Measurements from ENCODE around the gene KCNQ1.

The KCNQ1 gene

DNA sequence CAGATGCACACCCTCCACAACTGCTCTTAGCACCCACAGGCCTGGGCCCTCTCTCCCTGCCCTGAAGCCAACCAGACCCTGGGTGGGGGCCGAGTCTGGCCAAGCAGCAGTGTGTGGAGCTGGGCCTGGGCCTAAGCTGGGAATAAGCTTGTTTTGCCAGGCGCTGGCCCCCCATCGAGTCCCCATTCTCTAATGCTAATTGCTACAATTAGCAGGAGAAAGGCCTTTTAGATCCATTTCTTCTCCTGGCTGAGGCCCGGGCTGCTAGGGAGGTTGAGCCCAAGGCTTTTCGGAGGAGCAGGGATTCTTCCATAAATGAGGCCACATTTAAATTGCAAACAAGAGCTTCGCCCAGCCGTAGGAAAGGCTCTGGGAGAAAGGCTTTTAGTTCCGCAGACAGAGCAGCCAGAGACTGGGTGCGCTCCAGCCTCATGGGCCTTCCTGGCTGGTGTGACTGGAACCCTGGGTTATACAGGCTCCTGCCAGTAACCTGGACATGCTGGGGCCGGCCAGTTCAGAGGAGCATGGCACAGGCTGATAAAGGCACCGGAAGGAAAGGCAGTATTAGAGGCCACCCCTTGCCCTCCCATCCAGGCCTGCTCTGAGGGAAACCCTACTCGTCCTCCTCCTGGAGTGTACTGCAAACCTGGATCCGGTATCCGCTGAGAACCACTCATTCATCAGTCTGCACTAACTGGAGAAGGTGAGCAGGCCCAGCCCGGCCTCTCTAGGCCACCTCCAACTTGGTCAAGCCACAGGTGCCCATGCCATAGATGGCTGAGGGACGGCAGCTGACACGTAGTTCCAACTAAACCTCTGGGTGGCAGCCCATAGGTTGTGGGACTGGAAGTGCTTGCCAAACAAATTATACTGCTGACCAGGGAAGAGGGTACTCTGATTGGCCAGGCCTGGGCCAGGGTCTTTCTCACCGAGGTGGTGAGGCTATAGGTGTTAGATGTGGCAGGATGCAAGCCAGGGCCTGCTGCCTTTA, 248.8 kb downstream of the KCNQ1 start:
- no peak for DNase-seq

DNA sequence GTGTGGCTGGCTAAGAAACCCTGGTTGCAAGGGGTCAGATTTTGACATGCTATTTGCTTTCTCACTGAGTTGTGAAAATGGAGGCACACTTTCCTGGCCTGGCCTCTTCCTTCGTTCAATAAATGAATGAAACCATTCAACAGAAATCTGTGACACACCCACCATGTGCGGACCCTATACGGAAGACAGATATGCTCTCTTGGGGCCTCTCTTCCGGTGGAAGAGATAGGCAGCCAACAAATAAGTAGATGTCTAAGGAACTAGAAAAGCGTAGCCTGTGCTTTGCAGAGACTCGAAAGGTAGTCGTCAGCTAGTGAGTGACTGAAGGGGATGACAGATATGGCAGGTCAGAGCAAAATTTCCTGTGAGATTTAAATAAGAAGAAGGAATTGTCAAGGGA, 249.7 kb downstream of the KCNQ1 start:
- DNase-seq = no peak

DNA sequence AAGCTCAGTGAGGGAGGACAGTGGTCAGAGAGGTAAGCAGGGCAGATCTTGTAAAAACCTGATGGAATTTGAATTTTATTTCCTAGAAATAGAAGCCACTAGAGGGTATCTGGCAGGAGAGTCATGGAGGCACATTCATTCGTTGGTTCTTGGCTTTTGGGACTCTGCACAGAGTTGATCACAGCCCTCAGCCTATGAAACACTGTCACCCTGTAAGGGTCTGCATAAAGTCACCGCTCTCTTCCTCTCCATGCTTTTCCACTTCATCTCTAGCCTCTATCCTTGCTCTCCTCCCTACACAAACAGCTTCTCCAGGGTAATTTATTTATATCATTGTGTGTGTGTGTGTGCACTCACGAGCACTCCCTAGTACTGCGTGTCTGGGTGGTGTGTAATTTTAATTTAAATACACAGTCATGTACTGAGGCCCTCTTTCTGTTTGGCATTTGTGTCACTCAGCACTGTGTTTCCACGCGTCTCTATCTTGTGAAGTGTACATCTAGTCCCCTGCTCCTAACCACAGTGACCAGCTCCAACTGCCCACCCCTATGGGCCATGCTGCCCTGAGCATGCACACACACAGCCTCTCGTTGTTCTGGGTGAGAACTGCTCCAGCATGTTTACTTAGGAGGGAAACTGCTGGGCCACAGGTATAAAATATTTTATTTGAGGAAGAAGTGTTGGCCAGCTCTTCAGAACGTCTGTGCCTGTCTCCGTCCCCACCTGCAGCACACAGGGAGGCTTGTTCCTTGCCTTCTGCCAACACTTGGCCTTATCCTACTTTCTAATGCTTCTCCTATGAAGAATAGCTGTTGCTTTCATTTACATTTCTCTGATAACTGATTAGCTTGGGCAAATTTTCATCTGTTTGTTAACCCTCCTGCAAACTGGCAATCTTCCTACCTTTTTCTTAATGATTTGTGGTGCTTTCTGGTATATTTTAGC, 250.5 kb downstream of the KCNQ1 start:
- DNase-seq = no peak

DNA sequence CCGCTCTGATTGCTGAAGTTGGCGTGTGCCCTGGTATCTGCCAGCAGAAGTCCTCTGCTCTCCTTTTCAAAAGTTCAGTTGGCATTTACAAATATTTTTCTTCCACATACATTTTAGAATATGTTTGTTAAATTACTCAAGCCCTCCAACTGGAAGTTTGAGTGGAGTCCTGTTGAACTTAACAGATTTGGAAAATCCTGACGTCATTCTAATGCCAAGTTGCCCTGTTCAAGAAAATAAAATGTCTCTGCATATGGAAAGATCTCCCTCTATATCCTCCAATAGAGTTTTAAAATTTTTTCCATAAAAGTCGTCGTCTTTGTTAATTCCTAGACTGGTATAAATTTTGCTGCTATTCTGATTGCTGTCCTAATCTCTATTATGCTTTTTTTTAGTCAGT, 251.6 kb downstream of the KCNQ1 start:
- no peak for DNase-seq

DNA sequence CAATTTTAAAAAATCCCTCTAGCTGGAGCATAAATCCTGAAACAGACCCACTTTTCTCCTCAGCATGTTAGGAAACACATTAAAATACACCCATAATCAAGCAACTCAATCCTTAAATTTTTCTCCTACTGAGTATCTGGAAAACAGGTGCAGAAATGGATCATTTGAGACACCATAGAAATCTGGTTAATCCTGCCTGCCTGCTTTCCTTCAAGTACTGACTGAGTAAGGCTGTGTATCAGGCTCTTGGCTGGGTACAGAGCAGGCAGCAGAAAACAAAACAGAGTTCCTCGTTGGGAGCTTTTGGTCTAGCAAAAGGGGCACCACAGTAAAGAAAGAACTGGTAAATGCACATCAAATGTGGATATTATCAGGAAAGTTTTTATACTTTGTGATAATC, 253.1 kb downstream of the KCNQ1 start:
- no peak for DNase-seq

DNA sequence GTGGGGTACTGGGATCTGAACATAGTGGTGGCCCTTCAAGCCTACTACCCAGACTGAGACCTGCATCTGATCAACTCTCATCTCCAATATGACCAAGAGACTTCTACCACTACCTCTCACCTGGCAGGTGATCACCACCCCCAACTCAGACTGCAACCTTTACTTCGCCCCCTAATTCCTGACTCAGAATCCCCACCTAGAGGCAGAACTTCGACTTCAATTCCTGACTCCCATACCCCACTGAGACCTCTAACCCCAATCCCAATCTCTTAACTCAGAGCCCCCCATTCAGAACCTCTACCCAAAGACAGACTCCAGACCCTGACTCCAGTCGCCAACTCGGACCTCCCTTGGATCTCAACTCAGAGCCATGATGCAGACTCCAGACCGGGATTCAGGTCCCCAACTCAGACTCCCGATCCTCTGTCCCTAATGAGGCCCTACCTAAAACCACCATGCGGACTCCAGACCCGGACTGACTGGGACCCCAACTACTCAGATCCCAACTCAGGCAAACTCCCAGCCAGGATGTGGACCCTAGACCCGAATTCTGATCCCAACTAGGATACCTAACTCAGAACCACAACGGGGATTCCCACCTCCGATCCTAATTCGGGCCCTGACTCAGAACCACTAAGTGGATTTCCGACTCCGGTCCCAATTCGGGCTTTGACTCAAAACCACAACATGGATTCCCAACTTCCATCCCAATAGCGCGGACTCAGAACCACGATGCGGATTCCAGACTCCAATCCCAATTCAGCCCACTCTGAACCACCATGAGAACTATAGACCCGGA, 253.8 kb downstream of the KCNQ1 start:
- no peak for DNase-seq

DNA sequence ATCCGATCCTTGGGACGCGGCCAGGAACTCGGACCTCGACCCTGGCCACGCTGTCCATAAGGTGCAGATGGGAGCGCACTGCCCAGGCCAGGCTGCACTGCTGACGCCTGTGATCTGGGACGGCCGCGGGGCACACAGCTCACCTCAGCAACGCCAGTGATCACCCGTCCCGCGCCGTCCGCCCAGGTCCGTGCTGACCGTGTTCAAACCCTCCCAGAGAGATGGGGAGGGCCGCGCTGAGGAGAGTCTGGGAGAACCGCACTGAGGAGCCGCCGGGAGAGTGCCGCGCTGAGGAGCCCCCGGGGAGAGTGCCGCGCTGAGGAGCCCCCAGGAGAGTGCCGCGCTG, 254.3 kb downstream of the KCNQ1 start:
- DNase-seq = no peak

DNA sequence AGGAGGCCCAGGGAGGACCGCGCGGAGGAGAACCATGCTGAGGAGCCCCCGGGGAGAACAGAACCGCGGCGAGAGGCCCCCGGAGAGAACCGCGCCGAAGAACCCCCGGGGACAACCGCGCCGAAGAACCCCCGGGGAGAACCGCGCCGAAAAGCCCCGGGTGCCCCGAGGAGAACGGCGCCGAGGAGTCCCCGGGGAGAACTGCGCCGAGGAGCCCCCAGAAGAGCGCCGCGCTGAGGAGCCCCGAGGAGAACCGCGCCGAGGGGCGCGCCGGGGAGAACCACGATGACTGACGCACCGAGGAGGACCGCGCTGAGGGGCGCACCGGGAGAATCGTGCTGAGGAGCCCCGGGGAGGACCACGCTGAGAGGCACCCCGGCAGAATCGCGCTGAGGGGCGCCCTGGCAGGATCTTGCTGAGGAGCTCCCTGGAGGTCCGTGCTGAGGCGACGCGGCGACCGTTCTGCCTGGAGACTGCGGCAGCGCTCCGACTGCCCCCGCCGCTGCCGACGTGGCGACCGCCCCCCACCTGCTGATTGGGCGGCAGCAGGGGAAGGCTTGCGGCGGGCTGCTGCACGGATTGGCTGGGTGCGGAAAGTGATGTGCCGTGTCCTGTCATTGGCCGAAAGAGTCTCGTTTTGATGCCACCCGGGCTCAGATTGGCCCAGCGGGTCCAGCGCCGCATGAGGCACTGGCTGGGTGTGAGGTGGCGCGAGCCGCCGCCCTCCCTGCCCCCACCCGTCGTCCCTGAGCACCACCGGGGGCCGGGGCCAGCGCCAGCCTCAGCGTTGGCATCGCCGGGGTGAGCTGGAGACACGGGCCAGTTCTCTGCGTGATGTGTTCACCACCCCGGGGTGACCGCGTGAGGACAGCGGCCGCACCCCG, 255.0 kb downstream of the KCNQ1 start, which contains the start of gene KCNQ1OT1:
KCNQ1OT1 (minus strand) TSS at position 464 of the 884 bp plus-strand sequence.
- DNase-seq = peak; percentile 81 to 87

DNA sequence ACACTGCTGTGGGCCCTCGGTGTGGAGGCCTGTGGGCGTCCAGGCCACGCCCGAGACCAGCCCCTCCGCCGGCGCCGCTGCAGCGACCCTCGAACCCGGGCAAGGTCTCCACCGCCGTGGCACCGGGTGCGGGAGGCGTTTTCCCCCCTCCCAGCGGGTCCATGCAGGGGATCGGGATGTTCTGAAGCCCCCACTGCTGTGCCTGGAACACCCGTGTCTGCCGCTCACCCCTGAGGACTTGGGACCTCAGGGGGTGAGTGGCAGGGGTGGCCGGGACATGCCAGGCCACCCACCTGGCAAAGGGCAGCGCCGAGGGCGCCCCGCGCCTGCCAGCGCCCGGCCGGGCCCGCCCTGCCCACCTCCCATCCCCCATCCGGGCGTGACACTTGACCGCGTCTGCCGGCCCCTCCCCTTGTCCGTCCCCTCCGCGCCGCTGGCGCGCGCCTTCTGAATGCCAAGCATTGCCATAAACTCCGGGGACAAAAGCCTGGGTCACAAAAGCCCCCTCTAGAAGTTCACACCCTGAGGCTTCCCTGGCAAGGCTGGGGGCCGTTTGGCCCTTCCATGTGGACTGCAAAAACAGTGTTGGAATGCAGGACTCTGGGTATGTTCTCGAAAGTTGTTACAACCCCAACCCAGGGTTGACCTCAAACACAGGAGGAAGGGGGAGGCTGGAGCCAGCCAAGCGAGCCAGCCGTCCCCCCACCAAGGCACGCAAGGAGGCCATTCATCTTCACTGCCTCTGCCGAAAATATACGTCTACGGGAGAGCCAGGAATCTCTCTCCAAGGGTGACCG, 255.8 kb downstream of the KCNQ1 start:
- peak; percentile 31 to 47 for DNase-seq

DNA sequence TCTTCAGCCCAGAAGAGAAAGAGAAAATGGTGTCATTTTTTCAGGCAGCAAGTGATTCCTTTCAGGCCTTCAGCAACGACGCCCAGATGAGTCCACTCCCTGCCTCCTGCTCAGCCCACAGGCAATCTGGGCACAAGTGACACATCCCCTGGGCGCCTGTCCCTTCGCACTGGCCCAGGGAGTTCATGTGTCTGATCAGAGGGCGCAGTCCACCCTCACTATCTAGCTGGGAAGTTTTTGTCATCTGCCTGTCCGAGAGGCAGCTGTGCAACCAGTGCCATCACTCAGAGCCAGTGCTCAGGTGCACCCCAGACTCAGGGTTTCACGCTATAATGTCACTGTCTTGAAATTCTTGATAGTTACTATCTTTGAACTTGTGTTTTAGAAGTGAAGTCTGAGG, 256.4 kb downstream of the KCNQ1 start:
- no peak for DNase-seq

DNA sequence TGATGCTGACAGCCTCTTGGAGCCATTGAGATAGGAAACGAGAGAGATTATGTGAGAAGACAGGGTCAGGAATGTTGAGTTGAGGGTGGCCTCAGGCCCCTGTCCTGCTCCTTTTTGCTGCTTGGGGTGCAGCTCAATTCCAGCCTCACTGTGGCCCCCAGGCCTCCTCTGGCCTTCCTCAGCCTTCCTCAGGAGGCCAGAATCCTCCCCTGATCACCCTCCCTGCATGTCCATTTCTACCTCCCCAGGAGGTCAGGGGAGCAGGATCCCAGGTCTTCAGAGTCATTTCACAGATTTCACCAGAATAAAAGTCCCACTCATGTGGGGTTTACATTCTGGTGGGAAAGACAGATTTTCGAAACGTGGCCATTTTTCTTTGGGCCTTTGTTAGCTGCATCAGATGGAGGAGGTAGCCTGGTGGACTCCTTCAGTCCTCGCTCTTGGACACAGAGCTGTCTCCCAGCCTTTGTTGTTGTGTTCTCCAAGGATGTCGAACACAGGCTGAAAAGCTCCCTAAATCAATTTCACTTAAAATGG, 257.2 kb downstream of the KCNQ1 start:
- no peak for DNase-seq

DNA sequence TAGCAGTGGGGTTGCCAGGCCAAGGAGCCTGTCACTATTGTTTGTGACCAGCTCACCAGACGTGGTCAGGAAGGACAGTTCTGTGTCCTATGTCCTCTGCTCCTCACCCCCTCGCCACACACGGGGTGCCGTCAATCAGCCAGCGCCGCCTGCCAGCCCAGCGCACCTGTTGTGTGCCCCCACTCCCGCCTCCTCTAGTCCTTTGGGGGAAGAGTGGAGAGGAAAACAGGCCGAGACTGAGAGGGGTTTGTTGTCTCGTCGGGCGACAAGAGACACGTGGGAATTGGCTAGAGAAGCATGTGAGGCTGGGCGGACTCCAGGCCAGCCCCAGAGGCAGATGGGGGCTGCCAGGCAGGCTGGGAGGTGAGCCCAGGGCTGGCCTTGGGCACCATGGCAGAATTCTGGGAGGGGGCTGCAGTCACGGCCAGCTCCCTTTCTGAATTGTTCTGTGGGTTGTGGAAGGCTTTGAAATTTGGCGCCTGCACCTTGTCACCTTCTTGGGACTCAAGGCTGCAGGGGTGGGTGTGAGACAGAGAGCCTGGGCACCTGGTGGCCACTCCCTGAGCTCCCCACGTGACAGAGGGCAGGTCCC, 258.1 kb downstream of the KCNQ1 start:
- DNase-seq = no peak

DNA sequence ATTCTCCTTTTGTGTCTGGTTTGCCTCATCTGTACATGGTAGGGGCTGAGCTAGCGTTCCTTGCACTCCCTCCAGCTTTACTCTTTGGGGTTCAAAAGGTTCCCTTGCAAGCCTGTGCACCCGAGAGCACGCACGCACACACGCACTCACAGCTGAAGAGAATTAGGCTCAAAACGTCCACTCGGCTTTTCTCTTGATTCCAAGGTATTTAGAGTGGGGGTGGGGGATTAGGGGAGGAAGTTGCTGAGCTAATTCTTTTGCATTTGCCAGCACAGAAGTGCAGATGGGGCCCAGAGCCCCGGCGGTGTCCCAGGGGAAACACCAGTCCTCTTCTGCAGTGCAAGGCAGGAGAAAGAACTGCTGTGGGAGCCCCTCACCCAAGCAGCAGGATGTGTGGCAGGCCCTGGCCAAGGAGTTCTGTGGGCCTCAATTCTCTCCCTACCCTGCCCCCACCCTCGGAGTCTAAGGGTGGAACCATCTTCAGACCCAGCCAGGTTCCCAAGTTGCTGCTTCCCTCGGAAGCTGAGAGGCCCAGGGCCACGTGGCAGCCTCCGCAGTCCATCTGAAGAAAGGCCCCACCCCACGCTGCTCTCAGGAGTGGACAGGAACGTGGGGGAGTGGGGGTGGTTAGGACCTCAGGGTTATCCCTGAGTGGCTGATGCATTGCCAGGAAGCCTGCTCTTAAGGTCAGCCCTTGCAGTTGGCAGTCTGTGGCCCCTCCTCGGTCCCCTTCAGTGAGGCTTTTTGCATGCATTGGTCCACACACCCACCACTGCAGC, 258.7 kb downstream of the KCNQ1 start:
- no peak for DNase-seq

DNA sequence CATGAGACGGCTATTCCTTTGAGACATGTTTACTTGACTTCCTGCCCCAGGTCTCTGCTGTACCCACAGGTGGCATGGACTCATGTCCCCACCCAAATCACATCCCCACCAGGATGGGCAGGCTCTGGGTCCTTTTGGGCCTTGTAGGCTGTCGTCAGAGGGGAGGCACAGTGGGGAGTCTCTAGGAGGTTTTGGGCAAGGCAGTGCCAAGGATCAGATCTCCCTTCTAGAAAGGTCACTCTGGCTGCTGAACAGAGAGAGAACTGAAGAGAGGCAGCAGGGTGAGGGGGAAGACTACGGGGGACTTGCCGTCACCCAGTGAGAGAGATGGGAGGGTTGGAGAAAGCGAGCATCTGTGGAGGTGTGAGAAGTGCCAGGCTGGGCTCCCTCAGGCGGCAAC, 259.5 kb downstream of the KCNQ1 start:
- DNase-seq = no peak

DNA sequence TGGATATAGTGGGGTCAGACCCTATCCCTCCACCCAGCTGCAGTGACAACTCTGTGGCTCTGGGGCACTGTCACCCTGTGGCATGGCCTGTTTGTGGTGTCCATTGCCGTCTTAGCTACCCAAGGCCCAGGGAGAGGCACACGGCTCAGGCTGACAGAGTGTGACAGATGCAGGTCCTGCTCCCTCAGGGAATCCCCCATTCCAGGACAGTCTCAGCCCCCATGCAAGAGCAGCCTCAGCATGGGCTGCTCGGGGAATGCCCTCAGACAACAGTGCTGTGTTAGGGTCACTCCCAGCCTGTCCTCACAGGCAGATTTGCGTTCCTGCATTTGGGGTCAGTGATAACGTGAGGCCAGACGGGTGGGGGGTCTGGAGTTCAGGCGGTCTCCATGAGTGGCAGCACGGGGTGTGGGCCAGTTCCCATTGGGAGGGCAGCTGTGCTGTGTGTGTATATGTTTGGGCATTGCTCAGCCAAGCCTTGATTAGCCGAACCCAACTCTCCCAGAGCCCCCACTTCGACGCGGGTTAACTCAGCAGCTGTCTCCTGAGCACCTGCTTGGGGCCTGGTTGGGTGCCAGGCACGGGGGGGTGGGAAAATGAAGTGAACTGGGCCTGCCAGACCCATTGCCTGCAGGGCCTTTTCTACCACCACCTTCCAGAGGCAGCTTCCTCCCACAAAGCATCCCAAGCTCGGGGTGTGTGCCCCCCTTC, 260.2 kb downstream of the KCNQ1 start:
- DNase-seq = no peak

DNA sequence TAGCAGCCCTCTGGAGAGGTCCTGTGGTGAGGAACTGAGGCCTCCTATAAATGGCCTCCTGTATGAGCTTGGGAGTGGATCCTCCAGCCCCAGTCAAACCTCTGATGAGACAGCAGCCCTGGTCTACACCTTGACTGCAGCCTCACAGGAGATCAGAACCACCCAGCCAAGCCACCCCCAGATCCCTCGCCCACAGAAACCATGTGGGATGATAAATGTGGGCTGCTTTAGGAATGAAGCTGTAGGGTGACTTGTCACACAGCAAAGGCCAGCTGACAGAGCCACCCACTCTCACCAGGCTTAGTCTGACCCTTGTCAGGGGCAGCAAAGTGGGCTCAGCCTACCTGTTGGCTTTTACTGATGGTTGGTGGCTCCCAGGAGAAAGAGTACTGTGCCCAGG, 261.5 kb downstream of the KCNQ1 start:
- DNase-seq = no peak

DNA sequence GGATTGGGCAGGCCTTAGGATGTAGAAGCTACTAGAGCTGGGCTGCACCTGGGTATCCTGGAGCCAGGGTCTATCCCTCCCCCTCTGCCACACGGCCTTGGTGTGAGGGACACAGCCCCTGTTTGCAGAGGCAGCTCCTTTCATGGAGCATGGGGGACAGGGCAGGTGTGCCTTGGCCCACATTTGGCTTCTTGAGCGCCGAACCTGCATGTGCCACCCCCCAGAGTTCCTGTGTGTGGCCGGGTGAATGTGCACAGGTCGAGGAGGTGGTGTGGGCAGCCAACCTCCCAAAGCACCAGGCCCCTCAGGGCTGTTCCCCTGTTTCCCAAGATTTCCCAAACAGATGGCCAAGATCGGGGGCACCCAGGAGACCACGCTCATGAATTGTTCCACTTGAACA, 262.9 kb downstream of the KCNQ1 start:
- DNase-seq = no peak

DNA sequence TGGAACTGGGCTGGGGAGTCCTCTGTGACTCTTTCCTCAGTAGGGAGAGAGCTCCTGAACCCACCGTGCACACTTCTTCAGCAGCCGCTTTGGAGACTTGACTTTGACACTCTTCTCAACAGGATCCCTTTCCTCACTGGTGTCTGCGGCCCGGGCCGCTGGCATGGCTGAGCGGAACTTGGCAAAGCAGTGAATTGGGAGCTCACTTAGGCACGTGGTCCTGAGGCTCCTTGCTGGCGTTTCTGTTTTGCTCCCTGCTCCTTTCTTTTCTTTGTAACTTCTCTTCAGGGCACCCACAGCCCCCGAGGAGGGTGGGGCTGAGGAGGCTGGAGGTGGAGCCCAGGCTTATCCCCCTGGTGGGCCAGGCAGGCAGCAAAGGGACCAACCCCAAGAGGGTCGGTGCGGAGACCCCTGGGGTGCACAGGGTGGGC, 263.4 kb downstream of the KCNQ1 start:
- no peak for DNase-seq

All from inflammatory macrophage treated with lipopolysaccharide for 1 hour (primary cell).